ENCODE results near the gene CITED4. TPM values are rescaled to one million over a fixed set of nuclear protein-coding genes. Genes with fewer than 3 reads are reported as not detected.

CITED4 gene
- total RNA-seq, 1 experiment from 2014 or later: 7.8 TPM

GRCh38 chr1:40868051-40868723 lies 6.0 kb upstream of the CITED4 start:
- H4K20me1 ChIP-seq (ENCODE audit: insufficient read depth): no peaks in the 10 kb centered on the region
- H3K79me2 ChIP-seq (ENCODE audit: insufficient read depth, low read length): no peaks in the 10 kb centered on the region
- DNase-seq (ENCODE audit: low read depth, low spot score) (no peak), ATAC-seq (0 out of 2 replicates have a peak, but pooled peaks have one; percentile 37)
- peak overlapping the region; percentile 1; the same call in 1 of the 2 replicates for H3K4me2 ChIP-seq (ENCODE audit: low read length)
- no peaks in the 10 kb centered on the region for H3K9me2 ChIP-seq (ENCODE audit: insufficient read depth)
- intact Hi-C loops (cut with micrococcal nuclease): no loop called here
- H3K27ac ChIP-seq (ENCODE audit: low read depth, low read length): no peak overlapping the region
- TF ChIP-seq, protein P1, sequence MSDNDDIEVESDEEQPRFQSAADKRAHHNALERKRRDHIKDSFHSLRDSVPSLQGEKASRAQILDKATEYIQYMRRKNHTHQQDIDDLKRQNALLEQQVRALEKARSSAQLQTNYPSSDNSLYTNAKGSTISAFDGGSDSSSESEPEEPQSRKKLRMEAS (IDR thresholded peaks at IDR 0.05): no peak
- TF ChIP-seq ATF3 (IDR thresholded peaks at IDR 0.05) (no peak), ZBTB33 (IDR thresholded peaks at IDR 0.05; ENCODE audit: extremely low read depth, insufficient replicate concordance, low read length) (no peak), EGR1 (IDR thresholded peaks at IDR 0.05; ENCODE audit: low read depth) (no peak), REST (IDR thresholded peaks at IDR 0.05; ENCODE audit: low read depth) (no peak), SIN3A (IDR thresholded peaks at IDR 0.05; ENCODE audit: low read depth) (no peak), EZH2 (IDR thresholded peaks at IDR 0.05) (no peak), TCF7L2 (IDR thresholded peaks at IDR 0.05; ENCODE audit: borderline replicate concordance, extremely low read depth, insufficient read depth, insufficient read length) (no peak), POLR2AphosphoS5 (IDR thresholded peaks at IDR 0.05; ENCODE audit: low read depth, low read length) (no peak), RAD21 (IDR thresholded peaks at IDR 0.05; ENCODE audit: low read depth) (no peak), POLR2A (IDR thresholded peaks at IDR 0.05; ENCODE audit: borderline replicate concordance, extremely low read depth, insufficient read depth, insufficient read length) (no peak)
- TF ChIP-seq, protein P2, sequence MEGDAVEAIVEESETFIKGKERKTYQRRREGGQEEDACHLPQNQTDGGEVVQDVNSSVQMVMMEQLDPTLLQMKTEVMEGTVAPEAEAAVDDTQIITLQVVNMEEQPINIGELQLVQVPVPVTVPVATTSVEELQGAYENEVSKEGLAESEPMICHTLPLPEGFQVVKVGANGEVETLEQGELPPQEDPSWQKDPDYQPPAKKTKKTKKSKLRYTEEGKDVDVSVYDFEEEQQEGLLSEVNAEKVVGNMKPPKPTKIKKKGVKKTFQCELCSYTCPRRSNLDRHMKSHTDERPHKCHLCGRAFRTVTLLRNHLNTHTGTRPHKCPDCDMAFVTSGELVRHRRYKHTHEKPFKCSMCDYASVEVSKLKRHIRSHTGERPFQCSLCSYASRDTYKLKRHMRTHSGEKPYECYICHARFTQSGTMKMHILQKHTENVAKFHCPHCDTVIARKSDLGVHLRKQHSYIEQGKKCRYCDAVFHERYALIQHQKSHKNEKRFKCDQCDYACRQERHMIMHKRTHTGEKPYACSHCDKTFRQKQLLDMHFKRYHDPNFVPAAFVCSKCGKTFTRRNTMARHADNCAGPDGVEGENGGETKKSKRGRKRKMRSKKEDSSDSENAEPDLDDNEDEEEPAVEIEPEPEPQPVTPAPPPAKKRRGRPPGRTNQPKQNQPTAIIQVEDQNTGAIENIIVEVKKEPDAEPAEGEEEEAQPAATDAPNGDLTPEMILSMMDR (IDR thresholded peaks at IDR 0.05 in 2 of 3, conservative IDR thresholded peaks at IDR 0.05 in 1 of 3; ENCODE audit: borderline replicate concordance in 1 of 3, insufficient read depth in 1 of 3, low read depth in 2 of 3, low read length in 2 of 3): no peak
- ChIA-PET POLR2A (interaction anchor here (0.6 to 2.0 kb wide), 2 partner anchors 10 to 104 kb away, joined by 4 to 5 read pairs; no protein-coding TSS in a partner anchor), CTCF (interaction anchor here (1.2 to 2.2 kb wide), 4 partner anchors 8 to 83 kb away, joined by 5 to 8 read pairs (median 6); no protein-coding TSS in a partner anchor), RAD21 (ENCODE audit: low non-redundant PET in 1 of 2, low total read pairs in 2 of 2, uncharacterized antibody in 2 of 2, unreplicated experiment in 2 of 2) (no interaction called here)
- H3K4me3 ChIP-seq (replicated peaks in 1 of 2; ENCODE audit: low read depth in 1 of 2, low read length in 2 of 2): no peak overlapping the region
- no peaks in the 10 kb centered on the region for H3K27me3 ChIP-seq (ENCODE audit: insufficient read depth, low read length)
- peaks cover 0 to 4% of the 10 kb centered on the region in 2 experiments; a peak in 1 of 4 replicates for H3K9me3 ChIP-seq (ENCODE audit: control insufficient read depth in 1 of 2, insufficient read depth in 1 of 2, low read depth in 1 of 2, low read length in 2 of 2)
- H3K4me1 ChIP-seq (ENCODE audit: control insufficient read depth in 1 of 2, insufficient read depth in 2 of 2, low read length in 2 of 2): peaks cover 6 to 43% of the 10 kb centered on the region in 2 experiments; a peak in 3 of 4 replicates
- H3K9ac ChIP-seq (ENCODE audit: low read length): no peak overlapping the region
- H2AFZ ChIP-seq (ENCODE audit: low read depth, low read length, poor library complexity, severe bottlenecking): no peak overlapping the region
- 0 out of 4 replicates have a peak, but pooled peaks cover 0 to 5% of the 10 kb centered on the region in 2 experiments for H3K36me3 ChIP-seq (ENCODE audit: control insufficient read depth in 1 of 2, insufficient read depth in 2 of 2, low read length in 2 of 2)
- BruUV-seq (replicated peaks): no TSS peak

Measured in HCT116 (cell line).